HCT116 (cell line): Measurements from ENCODE around the gene C15orf39.

Experiments
- CBX3 ChIP-seq: IDR thresholded peaks from 2 replicates; pipeline ENCODE4 v1.6.1; 2012; ENCODE audit warnings: low read depth
- CEBPB ChIP-seq: IDR thresholded peaks from 2 replicates; pipeline ENCODE4 v1.6.1; 2012; ENCODE audit warnings: low read depth
- CTCF ChIP-seq, 3 experiments: fragments of 200-600 bp in 1 of 3; sonication (generic) in 1 of 3; IDR thresholded peaks in 2 of 3; conservative IDR thresholded peaks in 1 of 3; 2 replicates each; pipeline ENCODE4 v1.5.1; 2012 to 2017; ENCODE audit warnings: low read depth in 2 of 3, low read length in 2 of 3, antibody characterized with exemption in 1 of 3, borderline replicate concordance in 1 of 3, control low read depth in 1 of 3, mild to moderate bottlenecking in 1 of 3, mixed read lengths in 1 of 3, mixed run types in 1 of 3, moderate library complexity in 1 of 3; ENCODE audit not compliant: insufficient read depth in 1 of 3
- EZH2 ChIP-seq: fragments of 200-600 bp; sonication (generic); IDR thresholded peaks from 2 replicates; pipeline ENCODE4 v1.6.1; 2017; ENCODE audit warnings: antibody characterized with exemption, mixed run types
- EZH2phosphoT487 ChIP-seq: fragments of 200-600 bp; IDR thresholded peaks from 2 replicates; pipeline ENCODE4 v1.6.1; 2018; ENCODE audit warnings: antibody characterized with exemption, borderline replicate concordance
- POLR2AphosphoS5 ChIP-seq: IDR thresholded peaks from 2 replicates; pipeline ENCODE4 v1.6.1; 2011; ENCODE audit warnings: mild to moderate bottlenecking, low read depth, low read length, moderate library complexity
- REST ChIP-seq: IDR thresholded peaks from 2 replicates; pipeline ENCODE4 v1.6.1; 2012; ENCODE audit warnings: low read depth
- YY1 ChIP-seq: IDR thresholded peaks from 2 replicates; pipeline ENCODE4 v1.6.1; 2011; ENCODE audit warnings: low read length, low read depth, moderate library complexity, mild to moderate bottlenecking; ENCODE audit not compliant: insufficient replicate concordance; ENCODE audit errors: extremely low read depth

- TF ChIP-seq CTCF (IDR thresholded peaks at IDR 0.05 in 2 of 3, conservative IDR thresholded peaks at IDR 0.05 in 1 of 3; ENCODE audit: borderline replicate concordance in 1 of 3, insufficient read depth in 1 of 3, low read depth in 2 of 3, low read length in 2 of 3) (no peak), EZH2 (no peak), EZH2phosphoT487 (no peak), CBX3 (no peak), CEBPB (no peak), REST (no peak), POLR2AphosphoS5 (no peak), YY1 (no peak)
Observed at GRCh38 chr15:75209289-75209676, 7.6 kb downstream of the C15orf39 start.
